ENCODE results near the gene COL5A3.
A peak's percentile ranks its signal among the peaks of the same experiment; 100 is the strongest.

The COL5A3 gene

GRCh38 chr19:9940778-9941177 lies 69.5 kb downstream of the COL5A3 start:
- no peak for TF ChIP-seq ISL1 (CRISPR knock-in tag; IDR thresholded peaks at IDR 0.05)
- no peak for TF ChIP-seq POU6F1 (CRISPR knock-in tag; IDR thresholded peaks at IDR 0.05; ENCODE audit: borderline replicate concordance, low read depth)
- no peak for TF ChIP-seq ARNTL (CRISPR knock-in tag; IDR thresholded peaks at IDR 0.05; ENCODE audit: borderline replicate concordance, low read depth)
- no peak for TF ChIP-seq RARB (CRISPR knock-in tag; IDR thresholded peaks at IDR 0.05)
- TF ChIP-seq ZFP30 (CRISPR knock-in tag; IDR thresholded peaks at IDR 0.05) = no peak
- no peak for TF ChIP-seq ZFP3 (CRISPR knock-in tag; IDR thresholded peaks at IDR 0.05)
- no peak for TF ChIP-seq GLIS3 (CRISPR knock-in tag; IDR thresholded peaks at IDR 0.05)
- TF ChIP-seq TSHZ2 (CRISPR knock-in tag; IDR thresholded peaks at IDR 0.05) = no peak
- no peak for TF ChIP-seq PPARA (CRISPR knock-in tag; IDR thresholded peaks at IDR 0.05; ENCODE audit: borderline replicate concordance)
- TF ChIP-seq ESRRG (CRISPR knock-in tag; IDR thresholded peaks at IDR 0.05) = no peak
- no peak for TF ChIP-seq SNAI2 (CRISPR knock-in tag; IDR thresholded peaks at IDR 0.05)
- no peak for TF ChIP-seq ZNF565 (CRISPR knock-in tag; conservative IDR thresholded peaks at IDR 0.05; ENCODE audit: low read depth)
- TF ChIP-seq ZNF70 (CRISPR knock-in tag; IDR thresholded peaks at IDR 0.05) = no peak
- TF ChIP-seq CSRNP3 (CRISPR knock-in tag; IDR thresholded peaks at IDR 0.05) = no peak
- no peak for TF ChIP-seq OSR1 (CRISPR knock-in tag; IDR thresholded peaks at IDR 0.05)
- no peak for TF ChIP-seq ZNF8 (CRISPR knock-in tag; IDR thresholded peaks at IDR 0.05)
- no peak for TF ChIP-seq TCF4 (CRISPR knock-in tag; IDR thresholded peaks at IDR 0.05; ENCODE audit: borderline replicate concordance)
- no peak for TF ChIP-seq ZC3H10 (CRISPR knock-in tag; IDR thresholded peaks at IDR 0.05)
- ATAC-seq = no peak

GRCh38 chr19:9939301-9939913 lies 70.9 kb downstream of the COL5A3 start:
- TF ChIP-seq PATZ1 (CRISPR knock-in tag; IDR thresholded peaks at IDR 0.05; ENCODE audit: borderline replicate concordance) (no peak), ZFP30 (CRISPR knock-in tag; IDR thresholded peaks at IDR 0.05) (no peak), SNAI2 (CRISPR knock-in tag; IDR thresholded peaks at IDR 0.05) (no peak), TCF4 (CRISPR knock-in tag; IDR thresholded peaks at IDR 0.05; ENCODE audit: borderline replicate concordance) (no peak), ZC3H10 (CRISPR knock-in tag; IDR thresholded peaks at IDR 0.05) (no peak), CSRNP3 (CRISPR knock-in tag; IDR thresholded peaks at IDR 0.05) (no peak), TSHZ2 (CRISPR knock-in tag; IDR thresholded peaks at IDR 0.05) (no peak), BACH2 (CRISPR knock-in tag; IDR thresholded peaks at IDR 0.05; ENCODE audit: borderline replicate concordance) (no peak), POU6F1 (CRISPR knock-in tag; IDR thresholded peaks at IDR 0.05; ENCODE audit: borderline replicate concordance, low read depth) (no peak), ZNF70 (CRISPR knock-in tag; IDR thresholded peaks at IDR 0.05) (no peak), ZFP3 (CRISPR knock-in tag; IDR thresholded peaks at IDR 0.05) (no peak), CSDC2 (CRISPR knock-in tag; IDR thresholded peaks at IDR 0.05) (no peak)
- ATAC-seq = peak; percentile 32; the same call in 2 of the 3 replicates

All from SK-N-SH treated with all-trans-retinoic acid at 6 μM for 48 hours (cell line).